ENCODE data around the gene TMEM145.
"Not testable (repeated sequence)": the region's sequence is repeated elsewhere in the genome, so short reads cannot be mapped to it uniquely, and the experiment has no call there.

The TMEM145 gene

DNA sequence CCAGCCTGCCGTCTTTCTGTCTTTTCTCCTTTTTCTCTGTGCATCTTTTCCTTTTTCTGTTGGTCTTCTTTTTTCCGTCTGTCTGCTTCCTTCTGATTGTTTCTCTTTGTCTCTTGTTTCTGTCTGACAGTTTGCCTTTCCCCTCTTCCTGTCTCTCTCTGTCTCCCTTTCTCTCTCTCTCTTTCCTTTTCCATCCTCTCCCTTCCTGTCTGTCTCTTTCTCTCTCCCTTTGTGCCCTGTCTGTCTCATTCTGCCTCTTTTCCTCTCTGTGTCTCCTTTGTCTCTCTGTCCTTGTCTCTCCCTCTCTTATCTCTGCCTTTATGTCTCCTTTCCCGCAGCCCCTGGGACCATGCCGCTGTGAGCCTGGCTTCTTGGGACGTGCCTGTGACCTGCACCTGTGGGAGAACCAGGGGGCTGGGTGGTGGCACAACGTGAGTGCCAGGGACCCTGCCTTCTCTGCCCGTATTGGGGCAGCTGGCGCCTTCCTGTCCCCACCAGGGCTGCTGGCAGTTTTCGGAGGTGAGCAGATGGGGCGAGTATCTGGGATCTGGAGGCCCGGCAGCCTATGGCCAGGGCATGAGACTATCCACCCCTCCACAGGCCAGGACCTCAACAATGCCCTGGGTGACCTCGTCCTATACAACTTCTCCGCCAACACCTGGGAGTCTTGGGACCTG lies 21.7 kb downstream of the TMEM145 start:
- H3K4me3 ChIP-seq (ENCODE audit: low read depth, low read length), result no peak overlapping the region
- DNase-seq (ENCODE audit: low read depth), result no peak
- TF ChIP-seq CTCF (IDR thresholded peaks at IDR 0.05; ENCODE audit: insufficient read depth, low read depth, low read length, missing control alignments), result no peak

- DNase-seq (ENCODE audit: low read depth), result no peak
- TF ChIP-seq CTCF (IDR thresholded peaks at IDR 0.05; ENCODE audit: insufficient read depth, low read depth, low read length, missing control alignments), result no peak
- H3K4me3 ChIP-seq (ENCODE audit: low read depth, low read length), result no peak overlapping the region
Measured at GRCh38 chr19:42335374-42335936, 22.3 kb downstream of the TMEM145 start.

- no peak for DNase-seq (ENCODE audit: low read depth)
- no peak for TF ChIP-seq CTCF (IDR thresholded peaks at IDR 0.05; ENCODE audit: insufficient read depth, low read depth, low read length, missing control alignments)
Measured at GRCh38 chr19:42335971-42336370, 22.9 kb downstream of the TMEM145 start.

GRCh38 chr19:42339126-42339860 lies 26.2 kb downstream of the TMEM145 start:
- DNase-seq (ENCODE audit: low read depth); H3K4me3 ChIP-seq (ENCODE audit: low read depth, low read length): not testable (repeated sequence)

More at GRCh38 chr19:42335971-42336370, 22.9 kb downstream of the TMEM145 start:
- H3K4me3 ChIP-seq (ENCODE audit: low read depth, low read length), result no peak overlapping the region

DNA sequence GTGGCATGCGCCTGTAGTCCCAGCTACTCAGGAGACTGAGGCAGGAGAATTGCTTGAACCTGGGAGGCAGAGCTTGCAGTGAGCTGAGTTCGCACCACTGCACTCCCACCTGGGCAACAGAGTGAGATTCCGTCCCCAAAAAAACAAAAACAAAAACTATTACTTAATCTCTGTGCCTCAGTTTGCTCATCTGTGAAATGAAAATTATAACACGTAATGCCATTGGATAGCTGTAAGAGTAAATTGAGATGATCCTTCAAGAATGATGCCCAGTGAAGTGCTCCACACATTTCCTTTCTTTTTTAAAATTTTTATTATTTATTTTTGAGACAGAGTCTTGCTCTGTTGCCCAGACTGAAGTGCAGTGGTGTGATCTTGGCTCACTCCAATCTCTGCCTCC lies 26.8 kb downstream of the TMEM145 start:
- H3K4me3 ChIP-seq (ENCODE audit: low read depth, low read length); DNase-seq (ENCODE audit: low read depth): not testable (repeated sequence)

DNA sequence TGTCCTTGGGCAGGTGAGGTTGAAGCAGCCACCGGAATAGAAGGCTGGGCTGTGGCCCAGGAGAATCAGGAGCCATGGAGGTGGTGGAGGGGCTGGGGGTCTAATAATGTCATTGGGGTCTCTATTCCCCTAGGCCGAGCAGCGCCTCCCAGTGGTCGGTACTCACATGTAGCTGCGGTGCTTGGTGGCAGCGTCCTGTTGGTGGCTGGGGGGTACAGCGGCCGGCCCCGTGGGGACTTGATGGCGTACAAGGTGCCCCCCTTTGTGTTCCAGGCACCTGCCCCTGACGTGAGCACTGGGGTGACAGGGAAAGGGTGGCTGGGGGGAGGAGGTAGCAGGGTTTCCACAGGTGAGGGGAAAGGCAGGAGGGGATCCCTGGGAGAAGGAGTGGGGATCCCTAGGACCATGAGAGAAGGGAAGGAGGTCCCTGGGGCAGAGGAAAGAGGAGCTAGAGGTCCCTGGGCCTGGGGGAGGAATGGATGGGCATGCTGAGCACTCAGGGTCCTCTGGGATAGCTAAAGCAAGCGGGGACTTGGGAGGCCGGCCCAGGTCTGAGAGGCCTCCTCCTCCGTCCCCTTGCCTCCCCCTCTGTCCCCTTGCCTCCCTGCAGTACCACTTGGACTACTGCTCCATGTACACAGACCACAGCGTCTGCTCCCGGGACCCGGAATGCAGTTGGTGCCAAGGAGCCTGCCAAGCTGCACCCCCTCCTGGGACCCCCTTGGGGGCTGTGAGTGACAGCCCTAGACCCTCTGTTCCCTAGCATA lies 30.4 kb downstream of the TMEM145 start:
- no peak for DNase-seq (ENCODE audit: low read depth)
- peak; percentile 11 for TF ChIP-seq CTCF (IDR thresholded peaks at IDR 0.05; ENCODE audit: insufficient read depth, low read depth, low read length, missing control alignments)
- no peak overlapping the region for H3K4me3 ChIP-seq (ENCODE audit: low read depth, low read length)

- H3K4me3 ChIP-seq (ENCODE audit: low read depth, low read length), result no peak overlapping the region
- no peak for DNase-seq (ENCODE audit: low read depth)
- TF ChIP-seq CTCF (IDR thresholded peaks at IDR 0.05; ENCODE audit: insufficient read depth, low read depth, low read length, missing control alignments), result no peak
Measured at GRCh38 chr19:42344336-42344893, 31.3 kb downstream of the TMEM145 start.
